Osteocyte (in vitro differentiated cells): ENCODE data around the gene TUBB2B. TPM values are rescaled to one million over a fixed set of nuclear protein-coding genes. Genes with fewer than 3 reads are reported as not detected.

Source experiments
- DNase-seq: peaks from one replicate; pipeline ENCODE4 v3.0.0; 2021; ENCODE audit warnings: mixed read lengths; ENCODE audit not compliant: unreplicated experiment; ENCODE audit errors: extremely low spot score
- H3K27ac Mint-ChIP-seq: one replicate; pipeline ENCODE4 v1.8.0; 2021; ENCODE audit warnings: mild to moderate bottlenecking, mixed read lengths; ENCODE audit not compliant: unreplicated experiment
- H3K27me3 Mint-ChIP-seq: one replicate; pipeline ENCODE4 v1.8.0; 2021; ENCODE audit warnings: mixed read lengths; ENCODE audit not compliant: unreplicated experiment
- H3K36me3 Mint-ChIP-seq: one replicate; pipeline ENCODE4 v1.8.0; 2021; ENCODE audit warnings: mixed read lengths; ENCODE audit not compliant: unreplicated experiment
- H3K4me1 Mint-ChIP-seq: one replicate; pipeline ENCODE4 v1.8.0; 2021; ENCODE audit warnings: mixed read lengths; ENCODE audit not compliant: unreplicated experiment
- H3K4me3 Mint-ChIP-seq: one replicate; pipeline ENCODE4 v1.8.0; 2021; ENCODE audit warnings: mild to moderate bottlenecking, moderate library complexity, mixed read lengths; ENCODE audit not compliant: unreplicated experiment
- H3K9me3 Mint-ChIP-seq: one replicate; pipeline ENCODE4 v1.8.0; 2021; ENCODE audit warnings: mixed read lengths; ENCODE audit not compliant: unreplicated experiment
- CTCF ChIP-seq: fragments of 200-600 bp; sonication (generic); IDR thresholded peaks from 2 replicates; pipeline ENCODE4 v1.5.0; 2021; ENCODE audit warnings: antibody characterized with exemption, mild to moderate bottlenecking, moderate library complexity
- total RNA-seq: library from RNA; stranded (reverse); gene quantifications from 2 replicates; pipeline ENCODE4 v1.2.1, GENCODE V29; 2021

Gene TUBB2B
- total RNA-seq, 1 donor from 2014 or later, result 61.7 TPM

DNA sequence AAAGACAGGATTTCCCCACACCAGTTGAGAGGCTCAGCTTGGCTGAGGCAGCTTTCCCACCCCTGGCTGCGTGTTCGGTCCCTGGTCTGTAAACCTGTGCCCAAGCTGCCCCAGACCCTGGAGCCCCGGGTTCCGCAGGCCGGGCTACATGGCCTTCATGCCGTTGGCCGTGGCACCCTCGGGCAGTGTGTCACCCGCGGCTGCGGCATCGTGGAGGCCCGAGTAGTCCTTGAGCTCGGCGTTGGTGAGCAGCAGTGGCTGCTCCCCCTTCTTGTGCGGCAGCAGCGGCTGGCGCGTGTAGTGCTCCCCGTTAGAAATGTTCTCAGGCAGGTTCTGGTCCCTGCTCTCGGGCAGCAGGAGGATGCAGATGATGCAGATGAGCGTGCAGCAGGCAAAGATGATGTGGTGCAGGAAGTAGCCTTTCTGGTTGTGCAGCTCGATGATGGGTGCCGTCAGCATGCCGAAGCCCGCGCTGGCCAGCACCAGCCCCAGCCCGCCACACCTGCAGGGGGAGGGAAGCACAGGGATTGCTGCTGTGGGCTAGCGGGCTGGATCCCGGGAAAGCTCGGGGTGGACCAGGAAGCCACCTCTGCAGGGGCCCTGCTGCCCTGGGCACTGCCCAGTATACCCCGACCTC, 45.6 kb upstream of the TUBB2B start:
- H3K9me3 Mint-ChIP-seq, result no peaks in the 10 kb centered on the region
- H3K36me3 Mint-ChIP-seq, result peaks cover 42% of the 10 kb centered on the region
- DNase-seq, result no peak
- TF ChIP-seq CTCF, result no peak
- no peak overlapping the region for H3K27ac Mint-ChIP-seq
- H3K4me1 Mint-ChIP-seq, result peaks cover 2% of the 10 kb centered on the region
- H3K4me3 Mint-ChIP-seq, result no peak overlapping the region
- H3K27me3 Mint-ChIP-seq, result no peaks in the 10 kb centered on the region

DNA sequence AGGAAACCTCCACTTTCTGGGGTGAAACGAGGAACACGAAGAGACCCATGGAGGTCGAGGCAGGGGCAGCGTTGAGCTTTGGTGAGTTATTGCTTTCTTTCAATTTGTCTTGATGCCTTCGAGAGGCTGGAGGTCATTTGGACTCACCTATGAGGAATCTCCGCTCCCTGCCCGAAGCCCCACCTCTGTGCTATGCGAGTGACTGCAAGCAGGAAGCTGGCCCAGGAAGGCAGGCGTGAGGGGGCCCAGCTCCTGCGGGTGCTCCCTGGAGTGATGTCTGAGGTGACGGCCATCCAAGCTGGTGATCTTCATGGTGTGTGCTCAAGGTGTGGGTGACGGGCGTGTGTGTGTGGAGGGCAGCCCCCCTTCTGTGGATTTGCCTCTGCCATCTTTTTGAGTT, 44.3 kb upstream of the TUBB2B start:
- no peak for DNase-seq
- Mint-ChIP-seq H3K4me3 (no peak overlapping the region), H3K36me3 (peaks cover 44% of the 10 kb centered on the region), H3K27ac (no peak overlapping the region), H3K9me3 (no peaks in the 10 kb centered on the region), H3K4me1 (peaks cover 2% of the 10 kb centered on the region), H3K27me3 (no peaks in the 10 kb centered on the region)
- no peak for TF ChIP-seq CTCF

GRCh38 chr6:3270258-3270657, 42.8 kb upstream of the TUBB2B start:
- H3K4me1 Mint-ChIP-seq, result no peaks in the 10 kb centered on the region
- H3K4me3 Mint-ChIP-seq, result no peak overlapping the region
- H3K27ac Mint-ChIP-seq, result no peak overlapping the region

DNA sequence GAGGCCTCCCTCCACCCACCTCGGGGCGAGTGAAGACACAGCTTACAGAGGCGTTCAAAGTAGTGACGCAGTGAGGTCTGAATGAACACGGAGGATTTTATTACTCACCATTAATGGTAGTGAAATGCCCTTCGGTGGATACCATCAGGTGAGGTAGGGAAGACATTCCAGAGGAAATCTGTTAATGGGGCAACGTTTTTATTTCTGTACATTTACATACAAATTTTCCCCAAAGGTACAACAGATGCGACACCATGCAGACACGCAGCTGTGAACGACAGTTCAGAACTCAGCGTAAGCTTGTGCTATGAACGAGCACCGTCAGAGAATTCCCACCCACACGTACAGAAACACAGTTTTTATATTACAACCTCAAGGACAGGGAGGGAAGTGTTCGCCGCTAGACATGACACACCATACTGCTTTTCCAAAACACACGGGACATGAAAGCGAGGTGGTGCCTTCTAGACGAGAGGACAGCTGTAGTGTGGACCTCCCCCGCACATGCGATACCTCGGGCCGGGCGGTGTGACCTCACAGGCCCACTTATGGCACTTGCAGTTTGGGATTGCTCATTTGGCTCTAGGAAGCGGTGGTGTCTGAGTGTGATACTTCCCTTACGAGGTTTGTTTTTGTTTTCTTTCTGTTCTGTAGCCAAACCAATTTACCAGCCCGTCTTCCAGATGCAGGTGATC, 42.0 kb upstream of the TUBB2B start:
- Mint-ChIP-seq H3K27me3 (no peaks in the 10 kb centered on the region), H3K4me3 (no peak overlapping the region), H3K36me3 (peaks cover 49% of the 10 kb centered on the region), H3K9me3 (no peaks in the 10 kb centered on the region), H3K27ac (no peak overlapping the region), H3K4me1 (no peaks in the 10 kb centered on the region)
- no peak for DNase-seq
- no peak for TF ChIP-seq CTCF

More at GRCh38 chr6:3270258-3270657, 42.8 kb upstream of the TUBB2B start:
- H3K9me3 Mint-ChIP-seq, result no peaks in the 10 kb centered on the region
- DNase-seq, result no peak
- peaks cover 44% of the 10 kb centered on the region for H3K36me3 Mint-ChIP-seq
- no peak for TF ChIP-seq CTCF
- no peaks in the 10 kb centered on the region for H3K27me3 Mint-ChIP-seq

GRCh38 chr6:3268680-3269079, 41.2 kb upstream of the TUBB2B start:
- Mint-ChIP-seq H3K36me3 (peaks cover 46% of the 10 kb centered on the region), H3K27me3 (no peaks in the 10 kb centered on the region), H3K4me1 (no peaks in the 10 kb centered on the region), H3K9me3 (no peaks in the 10 kb centered on the region), H3K4me3 (no peak overlapping the region), H3K27ac (no peak overlapping the region)
- TF ChIP-seq CTCF, result no peak
- no peak for DNase-seq
